Naive thymus-derived CD8-positive, alpha-beta T cell (primary cell): ENCODE data around the gene SPINK8. TPM values are rescaled to one million over a fixed set of nuclear protein-coding genes. Genes with fewer than 3 reads are reported as not detected.
"Not testable (repeated sequence)": the region's sequence is repeated elsewhere in the genome, so short reads cannot be mapped to it uniquely, and the experiment has no call there.

Source experiments
- ATAC-seq, 2 donors: fragments of 150-1000 bp; cut with Tn5 transposase in 1 of 2; sonication (Bioruptor Pico), chemical (Tn5 transposase) in 1 of 2; 1 replicate in 1 of 2; 2 replicates in 1 of 2; pipeline ENCODE4 v1.10.0; 2021; ENCODE audit warnings: mild to moderate bottlenecking in 2 of 2, moderate library complexity in 2 of 2
- POLR2A ChIA-PET: fragments of 350-600 bp; sonication (Branson Sonifier 250); formaldehyde crosslinking; loops from one replicate; lab custom pipeline; 2021; ENCODE audit warnings: antibody characterized with exemption; lab: Charles Lee
- DNase-seq, 10 donors: peaks; one replicate each; pipeline versions ENCODE4 v3.0.0 to v3.0.0-alpha.2; 2020 to 2022
- H3K27ac Mint-ChIP-seq, 10 donors: one replicate each; pipeline ENCODE4 v1.8.0; 2020 to 2022; ENCODE audit warnings: mild to moderate bottlenecking in 10 of 10, mixed read lengths in 10 of 10, moderate library complexity in 4 of 10, inconsistent platforms in 1 of 10
- H3K27me3 Mint-ChIP-seq, 5 donors: one replicate each; pipeline ENCODE4 v1.8.0; 2021 to 2022; ENCODE audit warnings: mixed read lengths in 5 of 5
- H3K36me3 Mint-ChIP-seq, 3 donors: one replicate each; pipeline ENCODE4 v1.8.0; 2020 to 2022; ENCODE audit warnings: mixed read lengths in 3 of 3, mild to moderate bottlenecking in 2 of 3, inconsistent platforms in 1 of 3
- H3K4me1 Mint-ChIP-seq, 4 donors: one replicate each; pipeline ENCODE4 v1.8.0; 2021 to 2022; ENCODE audit warnings: mixed read lengths in 4 of 4
- H3K4me3 Mint-ChIP-seq, 10 donors: one replicate each; pipeline ENCODE4 v1.8.0; 2020 to 2022; ENCODE audit warnings: mild to moderate bottlenecking in 10 of 10, mixed read lengths in 10 of 10, moderate library complexity in 6 of 10, inconsistent platforms in 1 of 10
- H3K9me3 Mint-ChIP-seq, 9 donors: one replicate each; pipeline ENCODE4 v1.8.0; 2020 to 2022; ENCODE audit warnings: mixed read lengths in 9 of 9, mild to moderate bottlenecking in 3 of 9, inconsistent platforms in 1 of 9, moderate library complexity in 1 of 9
- polyA plus RNA-seq, 3 donors: library from polyadenylated mRNA; unstranded; fragments of 300-500 nt; fragmentation: Illumina TruSeq; gene quantifications; one replicate each; pipeline ENCODE4 v1.2.3, GENCODE V29; 2021
- total RNA-seq, 8 experiments: library from RNA in 2 of 8; stranded (reverse) in 2 of 8; gene quantifications; one replicate each; pipeline ENCODE4 v1.2.3 and lab custom pipeline; 2021 to 2026

Gene SPINK8
- total RNA-seq = not detected
- polyA plus RNA-seq = not detected
- 0 reads per million in 6 experiments for total RNA-seq (lab: John Stamatoyannopoulos, UW)

- POLR2A ChIA-PET, H3K36me3 Mint-ChIP-seq, ATAC-seq, H3K4me3 Mint-ChIP-seq, DNase-seq, H3K9me3 Mint-ChIP-seq, H3K4me1 Mint-ChIP-seq, H3K27ac Mint-ChIP-seq: not testable (repeated sequence)
- peaks cover 6 to 23% (median 14%) of the 10 kb centered on the region in 5 donors for H3K27me3 Mint-ChIP-seq
Measured at GRCh38 chr3:48333346-48334245, at the start of gene SPINK8. SPINK8 (minus strand) TSS chr3:48333661; CDS start chr3:48328341, 5,320 bp downstream.

DNA sequence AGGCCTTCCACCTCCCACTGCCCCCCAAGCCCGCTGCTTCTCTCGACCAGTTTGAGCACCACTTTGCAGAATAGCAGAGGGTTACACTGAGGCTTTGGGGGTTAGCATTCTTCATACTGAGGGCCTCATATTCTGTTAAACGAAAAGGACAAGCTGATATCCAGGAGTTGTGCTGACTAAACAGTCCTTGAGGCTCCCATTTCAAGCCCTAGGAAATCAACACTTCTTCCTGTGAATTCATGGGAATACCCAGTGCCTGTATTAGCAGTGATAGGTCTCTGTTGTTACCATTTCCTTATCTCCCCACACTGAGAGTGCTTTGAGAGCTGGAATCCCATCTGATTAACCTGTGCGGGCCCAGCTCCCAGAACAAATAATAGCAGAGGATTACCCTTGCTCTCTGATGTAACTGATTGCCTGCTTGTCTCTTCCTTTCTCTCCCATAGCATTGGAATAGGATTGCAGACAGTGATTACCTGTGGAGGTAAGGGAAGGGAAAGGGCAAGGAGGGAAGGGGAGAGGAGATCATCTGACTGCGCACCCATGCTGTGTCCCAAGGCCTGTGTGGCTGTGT lies 39.5 kb upstream of the SPINK8 start:
- Mint-ChIP-seq H3K9me3 (no peaks in the 10 kb centered on the region), H3K36me3 (no peaks in the 10 kb centered on the region), H3K4me1 (no peaks in the 10 kb centered on the region), H3K4me3 (no peak overlapping the region), H3K27me3 (no peaks in the 10 kb centered on the region), H3K27ac (peak overlapping the region in 2 of 10 donors; percentile 3 to 57)
- POLR2A ChIA-PET = no interaction called here
- ATAC-seq = no peak
- DNase-seq = no peak

DNA sequence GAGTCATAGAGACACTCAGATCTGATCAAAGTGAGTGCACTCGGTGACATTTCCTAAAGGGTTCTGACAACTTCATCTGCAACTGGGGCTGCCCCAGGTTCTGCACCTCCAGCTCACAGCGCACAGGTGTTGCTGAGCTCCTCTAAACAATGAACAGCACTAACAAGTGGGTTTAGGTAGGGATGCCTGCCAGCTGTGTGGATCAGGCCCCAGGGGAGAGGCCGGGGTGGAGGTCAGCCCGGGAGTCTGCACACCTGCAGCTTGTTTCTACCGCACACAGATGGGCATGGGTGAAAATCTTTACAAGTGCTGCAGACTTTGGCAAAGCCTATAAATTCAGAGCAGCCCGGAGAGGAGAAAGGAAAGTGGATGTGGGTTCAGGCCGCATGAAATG lies 38.9 kb upstream of the SPINK8 start:
- POLR2A ChIA-PET = no interaction called here

GRCh38 chr3:48371651-48372376 lies 38.4 kb upstream of the SPINK8 start, which contains the start of gene FBXW12:
FBXW12 (plus strand) TSS chr3:48372219; CDS start chr3:48372768, 549 bp downstream.
- Mint-ChIP-seq H3K27ac (peak within 1 kb of the TSS in 1 of 10 donors; percentile 24), H3K9me3 (no peaks in the 10 kb centered on the region), H3K4me1 (no peaks in the 10 kb centered on the region), H3K27me3 (no peaks in the 10 kb centered on the region), H3K4me3 (no peak within 1 kb of the TSS), H3K36me3 (no peaks in the 10 kb centered on the region)
- no peak for ATAC-seq
- no peak for DNase-seq
- POLR2A ChIA-PET = no interaction called here

More for the DNA sequence above, 38.9 kb upstream of the SPINK8 start:
- Mint-ChIP-seq H3K4me3 (no peak overlapping the region), H3K36me3 (no peaks in the 10 kb centered on the region), H3K9me3 (no peaks in the 10 kb centered on the region), H3K4me1 (no peaks in the 10 kb centered on the region), H3K27me3 (no peaks in the 10 kb centered on the region), H3K27ac (no peak overlapping the region)
- DNase-seq = no peak
- ATAC-seq = no peak

GRCh38 chr3:48370333-48370713 lies 36.9 kb upstream of the SPINK8 start:
- H3K9me3 Mint-ChIP-seq = no peaks in the 10 kb centered on the region
- POLR2A ChIA-PET = no interaction called here
- DNase-seq (no peak), ATAC-seq (no peak)
- H3K27me3 Mint-ChIP-seq = no peaks in the 10 kb centered on the region
- H3K27ac Mint-ChIP-seq = no peak overlapping the region
- no peaks in the 10 kb centered on the region for H3K4me1 Mint-ChIP-seq
- H3K36me3 Mint-ChIP-seq = no peaks in the 10 kb centered on the region
- H3K4me3 Mint-ChIP-seq = no peak overlapping the region

DNA sequence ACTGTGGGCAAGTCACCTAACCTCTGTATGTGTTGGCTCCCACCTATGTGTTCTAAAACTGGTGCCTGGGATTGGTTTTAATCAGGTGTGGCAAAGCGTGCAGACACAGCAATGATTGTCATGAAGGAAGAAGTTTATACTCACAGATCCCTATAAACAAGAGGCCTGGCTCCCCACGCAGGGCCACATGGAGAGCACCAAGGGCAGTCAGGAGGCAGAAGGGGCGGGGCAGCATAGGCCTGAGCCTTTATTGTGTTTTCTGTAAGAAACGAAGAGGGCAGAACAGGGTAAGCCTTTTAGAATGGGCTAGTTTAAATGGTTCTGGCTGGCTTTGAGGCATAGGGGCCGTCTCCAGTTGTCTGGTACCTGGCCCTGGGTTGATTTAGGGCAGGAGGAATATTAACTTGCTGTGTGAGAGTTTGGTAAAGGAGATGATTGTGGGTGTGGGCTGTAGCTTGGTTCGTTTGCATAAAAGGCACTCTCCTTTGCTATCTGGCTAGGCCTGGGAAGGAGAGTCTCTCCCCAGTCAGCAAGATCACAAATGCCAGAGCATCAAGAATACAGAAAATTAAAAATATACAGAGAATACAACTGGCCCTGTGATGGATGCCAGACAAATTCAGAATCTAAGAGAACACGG lies 36.4 kb upstream of the SPINK8 start:
- Mint-ChIP-seq H3K4me1 (no peaks in the 10 kb centered on the region), H3K27ac (peak overlapping the region in 3 of 10 donors; percentile 9 to 21 (median 18)), H3K4me3 (no peak overlapping the region), H3K9me3 (no peaks in the 10 kb centered on the region), H3K27me3 (no peaks in the 10 kb centered on the region), H3K36me3 (no peaks in the 10 kb centered on the region)
- ATAC-seq (no peak), DNase-seq (no peak)
- POLR2A ChIA-PET = no interaction called here

- peaks cover 0 to 2% (median 0%) of the 10 kb centered on the region in 5 donors for H3K27me3 Mint-ChIP-seq
- H3K27ac Mint-ChIP-seq = peak overlapping the region in 1 of 10 donors; percentile 60
- ATAC-seq (no peak), DNase-seq (no peak)
- POLR2A ChIA-PET = interaction anchor here (1.3 kb wide), 1 partner anchor 11 kb away, joined by 4 read pairs; no protein-coding TSS in a partner anchor
- no peaks in the 10 kb centered on the region for H3K4me1 Mint-ChIP-seq
- peaks cover 0 to 2% (median 0%) of the 10 kb centered on the region in 3 donors for H3K36me3 Mint-ChIP-seq
- H3K4me3 Mint-ChIP-seq = no peak overlapping the region
- H3K9me3 Mint-ChIP-seq = peaks cover 2 to 5% (median 3%) of the 10 kb centered on the region in 9 donors
Measured at GRCh38 chr3:48367201-48367600, 33.7 kb upstream of the SPINK8 start.

- no peaks in the 10 kb centered on the region for H3K4me1 Mint-ChIP-seq
- H3K27me3 Mint-ChIP-seq = peaks cover 0 to 4% (median 0%) of the 10 kb centered on the region in 5 donors
- POLR2A ChIA-PET = no interaction called here
- DNase-seq (no peak), ATAC-seq (no peak)
- no peak overlapping the region for H3K4me3 Mint-ChIP-seq
- no peak overlapping the region for H3K27ac Mint-ChIP-seq
- H3K36me3 Mint-ChIP-seq = peaks cover 0 to 13% (median 7%) of the 10 kb centered on the region in 3 donors
- peaks cover 5 to 21% (median 14%) of the 10 kb centered on the region in 9 donors for H3K9me3 Mint-ChIP-seq
Measured at GRCh38 chr3:48364840-48365239, 31.4 kb upstream of the SPINK8 start.

DNA sequence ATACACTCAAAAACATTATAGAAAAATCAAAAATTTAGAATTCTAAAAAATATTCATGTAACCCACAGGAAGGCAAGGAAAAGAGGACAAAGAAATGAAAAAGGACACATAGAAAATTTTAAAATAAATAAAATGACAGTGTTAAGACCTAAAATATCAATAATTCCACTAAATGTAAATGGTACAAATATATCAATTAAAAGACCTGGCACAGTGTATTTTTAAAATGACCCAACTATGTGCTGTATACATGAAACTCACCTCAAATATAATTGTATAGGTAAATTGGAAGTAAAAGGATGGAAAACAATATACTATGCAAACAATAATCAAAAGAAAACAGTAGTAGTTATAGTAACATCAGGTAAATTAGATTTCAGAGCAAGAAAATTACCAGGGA lies 28.5 kb upstream of the SPINK8 start:
- Mint-ChIP-seq H3K36me3 (peaks cover 0 to 13% (median 7%) of the 10 kb centered on the region in 3 donors), H3K9me3 (peaks cover 5 to 21% (median 15%) of the 10 kb centered on the region in 9 donors), H3K27me3 (peaks cover 0 to 7% (median 1%) of the 10 kb centered on the region in 5 donors), H3K4me1 (no peaks in the 10 kb centered on the region), H3K4me3 (no peak overlapping the region), H3K27ac (no peak overlapping the region)
- no peak for ATAC-seq
- no peak for DNase-seq
- POLR2A ChIA-PET = interaction anchor here (0.6 kb wide), 1 partner anchor 121 kb away, joined by 3 read pairs; the partner anchor contains the start of gene ZNF589

- DNase-seq (no peak), ATAC-seq (no peak)
- Mint-ChIP-seq H3K4me1 (no peaks in the 10 kb centered on the region), H3K4me3 (no peak overlapping the region), H3K27me3 (peaks cover 10 to 45% (median 18%) of the 10 kb centered on the region in 5 donors), H3K27ac (no peak overlapping the region), H3K9me3 (peaks cover 3 to 9% (median 5%) of the 10 kb centered on the region in 9 donors), H3K36me3 (peaks cover 0 to 20% (median 8%) of the 10 kb centered on the region in 3 donors)
- POLR2A ChIA-PET = interaction anchor here (1.4 kb wide), 1 partner anchor 10 kb away, joined by 4 read pairs; no protein-coding TSS in a partner anchor
Measured at GRCh38 chr3:48356419-48356818, 23.0 kb upstream of the SPINK8 start.

DNA sequence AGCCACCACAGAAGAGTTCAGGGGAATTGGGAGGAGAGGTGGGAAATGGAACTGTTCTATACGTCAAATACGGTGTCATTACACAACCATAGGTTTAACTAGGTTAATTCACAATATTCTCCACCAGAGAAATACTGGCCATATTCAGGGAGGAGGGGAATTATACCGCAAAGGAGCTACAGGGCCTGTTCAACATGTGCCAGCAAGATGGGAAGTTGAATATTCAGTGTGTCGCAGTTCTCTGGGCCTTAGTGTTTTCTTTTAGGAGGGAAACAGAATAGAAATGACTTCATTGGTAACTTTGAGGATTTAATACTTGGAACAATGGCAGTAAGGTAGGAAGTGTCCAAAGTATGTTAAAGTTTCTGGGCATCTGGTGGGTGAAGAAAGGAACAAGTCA lies 20.5 kb upstream of the SPINK8 start:
- ATAC-seq (no peak), DNase-seq (no peak)
- Mint-ChIP-seq H3K27ac (no peak overlapping the region), H3K36me3 (peaks cover 0 to 15% (median 3%) of the 10 kb centered on the region in 3 donors), H3K4me3 (no peak overlapping the region), H3K9me3 (peaks cover 0 to 2% (median 0%) of the 10 kb centered on the region in 9 donors), H3K27me3 (peaks cover 10 to 45% (median 17%) of the 10 kb centered on the region in 5 donors), H3K4me1 (no peaks in the 10 kb centered on the region)
- POLR2A ChIA-PET = no interaction called here

GRCh38 chr3:48352546-48352945 lies 19.1 kb upstream of the SPINK8 start:
- ATAC-seq (no peak), DNase-seq (no peak)
- POLR2A ChIA-PET = interaction anchor here (0.7 kb wide), 1 partner anchor 1481 kb away, joined by 4 read pairs; no protein-coding TSS in a partner anchor
- peaks cover 0 to 2% (median 0%) of the 10 kb centered on the region in 9 donors for H3K9me3 Mint-ChIP-seq
- no peaks in the 10 kb centered on the region for H3K4me1 Mint-ChIP-seq
- H3K4me3 Mint-ChIP-seq = no peak overlapping the region
- H3K36me3 Mint-ChIP-seq = peaks cover 0 to 15% (median 3%) of the 10 kb centered on the region in 3 donors
- peaks cover 10 to 45% (median 18%) of the 10 kb centered on the region in 5 donors for H3K27me3 Mint-ChIP-seq
- H3K27ac Mint-ChIP-seq = no peak overlapping the region
